HL-60 (cell line): ENCODE data around the gene NAALADL2.

Experiments used
- DNase-seq, 2 experiments: peaks; one replicate each; pipeline ENCODE4 v3.0.0-alpha.2; 2010 to 2020; ENCODE audit warnings: low read depth in 1 of 2, low spot score in 1 of 2
- H3K27ac ChIP-seq: fragments of 250-450 bp; sonication (Bioruptor Pico); replicated peaks from 2 replicates; pipeline ENCODE4 v1.5.1; 2020; ENCODE audit warnings: mild to moderate bottlenecking, moderate library complexity
- H3K27me3 ChIP-seq: fragments of 250-450 bp; sonication (Bioruptor Pico); 2 replicates; pipeline ENCODE4 v1.5.1; 2021; ENCODE audit warnings: mild to moderate bottlenecking, moderate library complexity; ENCODE audit not compliant: insufficient read depth, poor library complexity, severe bottlenecking
- H3K4me3 ChIP-seq: replicated peaks from 2 replicates; pipeline ENCODE4 v1.5.1; 2011; ENCODE audit warnings: mild to moderate bottlenecking, control low read depth, low read length; ENCODE audit not compliant: insufficient read depth
- CTCF ChIP-seq: IDR thresholded peaks from one replicate; pipeline ENCODE4 v1.5.1; 2011; ENCODE audit warnings: low read length, control low read depth, inconsistent platforms; ENCODE audit not compliant: insufficient read depth
- GABPA ChIP-seq: IDR thresholded peaks from 2 replicates; pipeline ENCODE4 v1.6.1; 2012; ENCODE audit warnings: low read depth
- POLR2AphosphoS5 ChIP-seq: IDR thresholded peaks from 2 replicates; pipeline ENCODE4 v1.6.1; 2012; ENCODE audit warnings: low read depth
- REST ChIP-seq: IDR thresholded peaks from 2 replicates; pipeline ENCODE4 v1.6.1; 2012; ENCODE audit warnings: low read depth; ENCODE audit not compliant: insufficient replicate concordance
- SPI1 ChIP-seq: IDR thresholded peaks from 2 replicates; pipeline ENCODE4 v1.6.1; 2012; ENCODE audit warnings: low read depth, mild to moderate bottlenecking, borderline replicate concordance

NAALADL2 gene

GRCh38 chr3:174960898-174961297 is 101.8 kb downstream of the NAALADL2 start:
- no peak overlapping the region for H3K4me3 ChIP-seq
- TF ChIP-seq CTCF, result no peak
- TF ChIP-seq POLR2AphosphoS5, result no peak
- TF ChIP-seq GABPA, result no peak
- TF ChIP-seq SPI1, result no peak
- TF ChIP-seq REST, result no peak
- H3K27ac ChIP-seq, result no peak overlapping the region
- no peak for DNase-seq
- no peaks in the 10 kb centered on the region for H3K27me3 ChIP-seq

- no peak for DNase-seq
- H3K27me3 ChIP-seq, result no peaks in the 10 kb centered on the region
- no peak overlapping the region for H3K27ac ChIP-seq
- H3K4me3 ChIP-seq, result no peak overlapping the region
- no peak for TF ChIP-seq SPI1
- TF ChIP-seq REST, result no peak
- TF ChIP-seq CTCF, result no peak
- no peak for TF ChIP-seq GABPA
- no peak for TF ChIP-seq POLR2AphosphoS5
Measured at GRCh38 chr3:174973465-174973864, 114.3 kb downstream of the NAALADL2 start.

GRCh38 chr3:174986685-174987084 is 127.6 kb downstream of the NAALADL2 start:
- H3K4me3 ChIP-seq, result no peak overlapping the region
- no peaks in the 10 kb centered on the region for H3K27me3 ChIP-seq
- H3K27ac ChIP-seq, result no peak overlapping the region; the same call in 1 of the 2 replicates
- TF ChIP-seq GABPA, result no peak
- no peak for TF ChIP-seq POLR2AphosphoS5
- TF ChIP-seq SPI1, result no peak
- no peak for TF ChIP-seq REST
- no peak for TF ChIP-seq CTCF
- no peak for DNase-seq
